Activated T-cell treated with anti-CD3 and anti-CD28 coated beads, Interleukin-2, amount 50 U/mL, for 72 hours (primary cell): Measurements from ENCODE around the gene TM9SF4. TPM values are rescaled to one million over a fixed set of nuclear protein-coding genes. Genes with fewer than 3 reads are reported as not detected.

ENCODE experiments used
- ATAC-seq, 2 donors: fragments of 150-1000 bp; cut with Tn5 transposase; replicated peaks in 1 of 2; 2 replicates each; pipeline ENCODE4 v1.10.0; 2021; ENCODE audit warnings: moderate library complexity in 2 of 2, mild to moderate bottlenecking in 1 of 2
- DNase-seq, 2 donors: peaks; one replicate each; pipeline ENCODE4 v3.0.0; 2021 to 2022; ENCODE audit warnings: mixed read lengths in 1 of 2
- H3K27ac Mint-ChIP-seq: one replicate; pipeline ENCODE4 v1.8.0; 2022; ENCODE audit warnings: mild to moderate bottlenecking, moderate library complexity, mixed read lengths
- H3K27me3 Mint-ChIP-seq: one replicate; pipeline ENCODE4 v1.8.0; 2022; ENCODE audit warnings: low read depth, mixed read lengths
- H3K36me3 Mint-ChIP-seq, 2 donors: one replicate each; pipeline ENCODE4 v1.8.0; 2022; ENCODE audit warnings: mixed read lengths in 2 of 2, mild to moderate bottlenecking in 1 of 2; ENCODE audit not compliant: insufficient read depth in 2 of 2
- H3K4me1 Mint-ChIP-seq: one replicate; pipeline ENCODE4 v1.8.0; 2022; ENCODE audit warnings: low read depth, mixed read lengths
- H3K4me3 Mint-ChIP-seq, 2 donors: one replicate each; pipeline ENCODE4 v1.8.0; 2022; ENCODE audit warnings: mild to moderate bottlenecking in 2 of 2, mixed read lengths in 2 of 2, moderate library complexity in 2 of 2
- H3K9me3 Mint-ChIP-seq, 2 donors: one replicate each; pipeline ENCODE4 v1.8.0; 2022; ENCODE audit warnings: mixed read lengths in 2 of 2
- total RNA-seq, 2 donors: library from RNA; stranded (reverse); gene quantifications; one replicate each; pipeline ENCODE4 v1.2.3, GENCODE V29; 2022

TM9SF4 gene
- total RNA-seq, result 10 to 100 TPM; 42.9 to 56.7 TPM

- DNase-seq, result peak; percentile 90 to 92
- ATAC-seq, result peak; percentile 85 to 87
- Mint-ChIP-seq H3K4me1 (peaks cover 46% of the 10 kb centered on the region), H3K9me3 (no peaks in the 10 kb centered on the region), H3K4me3 (peak within 1 kb of the TSS; percentile 85 to 99), H3K27ac (peak within 1 kb of the TSS; percentile 99), H3K27me3 (peaks cover 6% of the 10 kb centered on the region), H3K36me3 (peaks cover 2 to 5% of the 10 kb centered on the region in 2 donors)
These were observed at the start of gene TM9SF4 for GRCh38 chr20:32109392-32110172. Gene TM9SF4 (plus strand): TSS chr20:32109714. CDS start chr20:32109741, 27 bp downstream.

GRCh38 chr20:32062776-32063170 lies 46.7 kb upstream of the TM9SF4 start:
- Mint-ChIP-seq H3K27me3 (peaks cover 34% of the 10 kb centered on the region), H3K4me1 (peaks cover 8% of the 10 kb centered on the region), H3K4me3 (no peak overlapping the region), H3K27ac (no peak overlapping the region), H3K9me3 (no peaks in the 10 kb centered on the region), H3K36me3 (no peaks in the 10 kb centered on the region)
- ATAC-seq (peak; percentile 34 to 48), DNase-seq (no peak)

GRCh38 chr20:32063695-32064094 lies 45.8 kb upstream of the TM9SF4 start:
- ATAC-seq (no peak), DNase-seq (no peak)
- Mint-ChIP-seq H3K27ac (no peak overlapping the region), H3K27me3 (peaks cover 28% of the 10 kb centered on the region), H3K9me3 (no peaks in the 10 kb centered on the region), H3K4me3 (no peak overlapping the region), H3K36me3 (no peaks in the 10 kb centered on the region), H3K4me1 (peaks cover 8% of the 10 kb centered on the region)

- no peaks in the 10 kb centered on the region for H3K36me3 Mint-ChIP-seq
- no peaks in the 10 kb centered on the region for H3K9me3 Mint-ChIP-seq
- peaks cover 8% of the 10 kb centered on the region for H3K4me1 Mint-ChIP-seq
- H3K4me3 Mint-ChIP-seq, result no peak overlapping the region
- no peak overlapping the region for H3K27ac Mint-ChIP-seq
- DNase-seq (no peak), ATAC-seq (no peak)
- H3K27me3 Mint-ChIP-seq, result peaks cover 19% of the 10 kb centered on the region
These were observed 44.8 kb upstream of the TM9SF4 start for GRCh38 chr20:32064667-32065066.

- Mint-ChIP-seq H3K4me1 (peaks cover 13% of the 10 kb centered on the region), H3K4me3 (no peak overlapping the region), H3K9me3 (no peaks in the 10 kb centered on the region), H3K36me3 (no peaks in the 10 kb centered on the region), H3K27me3 (peaks cover 4% of the 10 kb centered on the region), H3K27ac (no peak overlapping the region)
- no peak for ATAC-seq
- no peak for DNase-seq
These were observed 42.2 kb upstream of the TM9SF4 start for GRCh38 chr20:32067234-32067821.

GRCh38 chr20:32068174-32068573 lies 41.3 kb upstream of the TM9SF4 start:
- Mint-ChIP-seq H3K9me3 (no peaks in the 10 kb centered on the region), H3K4me1 (peaks cover 7% of the 10 kb centered on the region), H3K27ac (no peak overlapping the region), H3K4me3 (no peak overlapping the region), H3K27me3 (no peaks in the 10 kb centered on the region), H3K36me3 (no peaks in the 10 kb centered on the region)
- ATAC-seq (no peak), DNase-seq (no peak)

- H3K4me3 Mint-ChIP-seq, result no peak overlapping the region
- no peaks in the 10 kb centered on the region for H3K27me3 Mint-ChIP-seq
- peaks cover 7% of the 10 kb centered on the region for H3K4me1 Mint-ChIP-seq
- H3K27ac Mint-ChIP-seq, result no peak overlapping the region
- H3K36me3 Mint-ChIP-seq, result no peaks in the 10 kb centered on the region
- ATAC-seq (no peak), DNase-seq (no peak)
- no peaks in the 10 kb centered on the region for H3K9me3 Mint-ChIP-seq
These were observed 39.8 kb upstream of the TM9SF4 start for GRCh38 chr20:32069711-32070110.

GRCh38 chr20:32070282-32070681 lies 39.2 kb upstream of the TM9SF4 start:
- no peak for ATAC-seq
- no peaks in the 10 kb centered on the region for H3K27me3 Mint-ChIP-seq

GRCh38 chr20:32070690-32071213 lies 38.8 kb upstream of the TM9SF4 start:
- Mint-ChIP-seq H3K36me3 (no peaks in the 10 kb centered on the region), H3K9me3 (no peaks in the 10 kb centered on the region), H3K4me3 (no peak overlapping the region), H3K27ac (no peak overlapping the region), H3K27me3 (no peaks in the 10 kb centered on the region), H3K4me1 (peaks cover 7% of the 10 kb centered on the region)
- DNase-seq (no peak), ATAC-seq (no peak)

More at GRCh38 chr20:32070282-32070681, 39.2 kb upstream of the TM9SF4 start:
- Mint-ChIP-seq H3K4me3 (no peak overlapping the region), H3K4me1 (peaks cover 7% of the 10 kb centered on the region), H3K27ac (no peak overlapping the region), H3K9me3 (no peaks in the 10 kb centered on the region), H3K36me3 (no peaks in the 10 kb centered on the region)
- DNase-seq, result no peak

- H3K27me3 Mint-ChIP-seq, result no peaks in the 10 kb centered on the region
- H3K4me1 Mint-ChIP-seq, result peaks cover 7% of the 10 kb centered on the region
- H3K27ac Mint-ChIP-seq, result no peak overlapping the region
- no peak for DNase-seq
- no peak for ATAC-seq
- no peaks in the 10 kb centered on the region for H3K36me3 Mint-ChIP-seq
- no peaks in the 10 kb centered on the region for H3K9me3 Mint-ChIP-seq
- H3K4me3 Mint-ChIP-seq, result no peak overlapping the region
These were observed 37.9 kb upstream of the TM9SF4 start for GRCh38 chr20:32071395-32072167.

- no peaks in the 10 kb centered on the region for H3K9me3 Mint-ChIP-seq
- ATAC-seq, result no peak
- peaks cover 7% of the 10 kb centered on the region for H3K4me1 Mint-ChIP-seq
- H3K36me3 Mint-ChIP-seq, result no peaks in the 10 kb centered on the region
- DNase-seq, result no peak
- no peak overlapping the region for H3K27ac Mint-ChIP-seq
- H3K27me3 Mint-ChIP-seq, result no peaks in the 10 kb centered on the region
- no peak overlapping the region for H3K4me3 Mint-ChIP-seq
These were observed 37.3 kb upstream of the TM9SF4 start for GRCh38 chr20:32072168-32072750.

- Mint-ChIP-seq H3K36me3 (no peaks in the 10 kb centered on the region), H3K27me3 (no peaks in the 10 kb centered on the region), H3K4me3 (no peak overlapping the region), H3K9me3 (no peaks in the 10 kb centered on the region), H3K4me1 (no peaks in the 10 kb centered on the region), H3K27ac (no peak overlapping the region)
- DNase-seq (no peak), ATAC-seq (no peak)
These were observed 34.0 kb upstream of the TM9SF4 start for GRCh38 chr20:32075534-32075933.

GRCh38 chr20:32077190-32077589 lies 32.3 kb upstream of the TM9SF4 start:
- Mint-ChIP-seq H3K36me3 (no peaks in the 10 kb centered on the region), H3K4me3 (no peak overlapping the region), H3K4me1 (no peaks in the 10 kb centered on the region), H3K27ac (no peak overlapping the region), H3K9me3 (no peaks in the 10 kb centered on the region), H3K27me3 (no peaks in the 10 kb centered on the region)
- no peak for DNase-seq
- ATAC-seq, result no peak
